Measurements from ENCODE around the gene NAB1.
"Not testable (repeated sequence)": the region's sequence is repeated elsewhere in the genome, so short reads cannot be mapped to it uniquely, and the experiment has no call there.

The NAB1 gene

GRCh38 chr2:190649035-190649797 is at the start of gene NAB1:
TSS of gene NAB1 (plus strand) at chr2:190649083. CDS start at chr2:190659177, 10,094 bp downstream.
- H3K4me3 ChIP-seq (ENCODE audit: low read length in 2 of 2): peak within 1 kb of the TSS; percentile 81 to 96
- no peaks in the 10 kb centered on the region for H3K9me3 ChIP-seq (ENCODE audit: control insufficient read depth in 2 of 2, low read length in 2 of 2)
- H3K27me3 ChIP-seq (ENCODE audit: control insufficient read depth in 2 of 2, insufficient read depth in 2 of 2, low read length in 2 of 2): no peaks in the 10 kb centered on the region
- H3K36me3 ChIP-seq (ENCODE audit: control insufficient read depth in 2 of 2, insufficient read depth in 2 of 2, low read length in 2 of 2): no peaks in the 10 kb centered on the region
- H3K4me1 ChIP-seq (ENCODE audit: control insufficient read depth in 2 of 2, insufficient read depth in 2 of 2, low read length in 2 of 2): peaks cover 3 to 4% of the 10 kb centered on the region in 2 donors
- peak within 1 kb of the TSS; percentile 83 to 88 for H3K9ac ChIP-seq (ENCODE audit: low read depth in 1 of 2, low read length in 2 of 2)
- H3K27ac ChIP-seq (ENCODE audit: low read depth in 2 of 2, low read length in 2 of 2): peak within 1 kb of the TSS; percentile 90 to 93

GRCh38 chr2:190599546-190600220 is 49.2 kb upstream of the NAB1 start:
- H3K27me3 ChIP-seq (ENCODE audit: control insufficient read depth in 2 of 2, insufficient read depth in 2 of 2, low read length in 2 of 2): no peaks in the 10 kb centered on the region
- no peak overlapping the region for H3K4me3 ChIP-seq (ENCODE audit: low read length in 2 of 2)
- H3K36me3 ChIP-seq (ENCODE audit: control insufficient read depth in 2 of 2, insufficient read depth in 2 of 2, low read length in 2 of 2): no peaks in the 10 kb centered on the region
- no peaks in the 10 kb centered on the region for H3K9me3 ChIP-seq (ENCODE audit: control insufficient read depth in 2 of 2, low read length in 2 of 2)
- H3K27ac ChIP-seq (ENCODE audit: low read depth in 2 of 2, low read length in 2 of 2): no peak overlapping the region
- H3K9ac ChIP-seq (ENCODE audit: low read depth in 1 of 2, low read length in 2 of 2): no peak overlapping the region
- no peaks in the 10 kb centered on the region for H3K4me1 ChIP-seq (ENCODE audit: control insufficient read depth in 2 of 2, insufficient read depth in 2 of 2, low read length in 2 of 2)

- Histone ChIP-seq H3K27me3 (ENCODE audit: control insufficient read depth in 2 of 2, insufficient read depth in 2 of 2, low read length in 2 of 2) (no peaks in the 10 kb centered on the region), H3K36me3 (ENCODE audit: control insufficient read depth in 2 of 2, insufficient read depth in 2 of 2, low read length in 2 of 2) (no peaks in the 10 kb centered on the region), H3K9ac (ENCODE audit: low read depth in 1 of 2, low read length in 2 of 2) (no peak overlapping the region), H3K4me3 (ENCODE audit: low read length in 2 of 2) (no peak overlapping the region), H3K9me3 (ENCODE audit: control insufficient read depth in 2 of 2, low read length in 2 of 2) (no peaks in the 10 kb centered on the region), H3K4me1 (ENCODE audit: control insufficient read depth in 2 of 2, insufficient read depth in 2 of 2, low read length in 2 of 2) (no peaks in the 10 kb centered on the region), H3K27ac (ENCODE audit: low read depth in 2 of 2, low read length in 2 of 2) (no peak overlapping the region)
These were observed 48.4 kb upstream of the NAB1 start for GRCh38 chr2:190600293-190601103.

- Histone ChIP-seq H3K9ac (ENCODE audit: low read depth in 1 of 2, low read length in 2 of 2) (no peak overlapping the region), H3K27ac (ENCODE audit: low read depth in 2 of 2, low read length in 2 of 2) (no peak overlapping the region), H3K4me1 (ENCODE audit: control insufficient read depth in 2 of 2, insufficient read depth in 2 of 2, low read length in 2 of 2) (no peaks in the 10 kb centered on the region), H3K4me3 (ENCODE audit: low read length in 2 of 2) (no peak overlapping the region), H3K36me3 (ENCODE audit: control insufficient read depth in 2 of 2, insufficient read depth in 2 of 2, low read length in 2 of 2) (no peaks in the 10 kb centered on the region), H3K9me3 (ENCODE audit: control insufficient read depth in 2 of 2, low read length in 2 of 2) (no peaks in the 10 kb centered on the region), H3K27me3 (ENCODE audit: control insufficient read depth in 2 of 2, insufficient read depth in 2 of 2, low read length in 2 of 2) (no peaks in the 10 kb centered on the region)
These were observed 45.5 kb upstream of the NAB1 start for GRCh38 chr2:190603374-190603773.

GRCh38 chr2:190607014-190607597 is 41.8 kb upstream of the NAB1 start:
- Histone ChIP-seq H3K4me3 (ENCODE audit: low read length in 2 of 2) (no peak overlapping the region), H3K9ac (ENCODE audit: low read depth in 1 of 2, low read length in 2 of 2) (no peak overlapping the region), H3K36me3 (ENCODE audit: control insufficient read depth in 2 of 2, insufficient read depth in 2 of 2, low read length in 2 of 2) (no peaks in the 10 kb centered on the region), H3K27ac (ENCODE audit: low read depth in 2 of 2, low read length in 2 of 2) (no peak overlapping the region), H3K9me3 (ENCODE audit: control insufficient read depth in 2 of 2, low read length in 2 of 2) (no peaks in the 10 kb centered on the region), H3K27me3 (ENCODE audit: control insufficient read depth in 2 of 2, insufficient read depth in 2 of 2, low read length in 2 of 2) (no peaks in the 10 kb centered on the region), H3K4me1 (ENCODE audit: control insufficient read depth in 2 of 2, insufficient read depth in 2 of 2, low read length in 2 of 2) (no peaks in the 10 kb centered on the region)

- Histone ChIP-seq H3K27ac (ENCODE audit: low read depth in 2 of 2, low read length in 2 of 2) (no peak overlapping the region), H3K4me3 (ENCODE audit: low read length in 2 of 2) (no peak overlapping the region), H3K9me3 (ENCODE audit: control insufficient read depth in 2 of 2, low read length in 2 of 2) (no peaks in the 10 kb centered on the region), H3K27me3 (ENCODE audit: control insufficient read depth in 2 of 2, insufficient read depth in 2 of 2, low read length in 2 of 2) (no peaks in the 10 kb centered on the region), H3K9ac (ENCODE audit: low read depth in 1 of 2, low read length in 2 of 2) (no peak overlapping the region), H3K4me1 (ENCODE audit: control insufficient read depth in 2 of 2, insufficient read depth in 2 of 2, low read length in 2 of 2) (no peaks in the 10 kb centered on the region), H3K36me3 (ENCODE audit: control insufficient read depth in 2 of 2, insufficient read depth in 2 of 2, low read length in 2 of 2) (no peaks in the 10 kb centered on the region)
These were observed 41.1 kb upstream of the NAB1 start for GRCh38 chr2:190607657-190608357.

GRCh38 chr2:190608863-190609262 is 40.0 kb upstream of the NAB1 start:
- not testable (repeated sequence) for H3K4me1 ChIP-seq (ENCODE audit: control insufficient read depth in 2 of 2, insufficient read depth in 2 of 2, low read length in 2 of 2); H3K27me3 ChIP-seq (ENCODE audit: control insufficient read depth in 2 of 2, insufficient read depth in 2 of 2, low read length in 2 of 2); H3K9me3 ChIP-seq (ENCODE audit: control insufficient read depth in 2 of 2, low read length in 2 of 2); H3K36me3 ChIP-seq (ENCODE audit: control insufficient read depth in 2 of 2, insufficient read depth in 2 of 2, low read length in 2 of 2); H3K9ac ChIP-seq (ENCODE audit: low read depth in 1 of 2, low read length in 2 of 2); H3K27ac ChIP-seq (ENCODE audit: low read depth in 2 of 2, low read length in 2 of 2); H3K4me3 ChIP-seq (ENCODE audit: low read length in 2 of 2)

GRCh38 chr2:190609397-190609796 is 39.5 kb upstream of the NAB1 start:
- H3K27ac ChIP-seq (ENCODE audit: low read depth in 2 of 2, low read length in 2 of 2); H3K36me3 ChIP-seq (ENCODE audit: control insufficient read depth in 2 of 2, insufficient read depth in 2 of 2, low read length in 2 of 2); H3K4me1 ChIP-seq (ENCODE audit: control insufficient read depth in 2 of 2, insufficient read depth in 2 of 2, low read length in 2 of 2); H3K4me3 ChIP-seq (ENCODE audit: low read length in 2 of 2); H3K9ac ChIP-seq (ENCODE audit: low read depth in 1 of 2, low read length in 2 of 2); H3K9me3 ChIP-seq (ENCODE audit: control insufficient read depth in 2 of 2, low read length in 2 of 2); H3K27me3 ChIP-seq (ENCODE audit: control insufficient read depth in 2 of 2, insufficient read depth in 2 of 2, low read length in 2 of 2): not testable (repeated sequence)

GRCh38 chr2:190610528-190610927 is 38.4 kb upstream of the NAB1 start:
- not testable (repeated sequence) for H3K4me3 ChIP-seq (ENCODE audit: low read length in 2 of 2); H3K9ac ChIP-seq (ENCODE audit: low read depth in 1 of 2, low read length in 2 of 2); H3K27ac ChIP-seq (ENCODE audit: low read depth in 2 of 2, low read length in 2 of 2); H3K27me3 ChIP-seq (ENCODE audit: control insufficient read depth in 2 of 2, insufficient read depth in 2 of 2, low read length in 2 of 2); H3K36me3 ChIP-seq (ENCODE audit: control insufficient read depth in 2 of 2, insufficient read depth in 2 of 2, low read length in 2 of 2); H3K4me1 ChIP-seq (ENCODE audit: control insufficient read depth in 2 of 2, insufficient read depth in 2 of 2, low read length in 2 of 2); H3K9me3 ChIP-seq (ENCODE audit: control insufficient read depth in 2 of 2, low read length in 2 of 2)

All from mucosa of rectum (tissue), 2 donors.